Erythroblast (primary cell): ENCODE results near the gene NT5DC2.

Source experiments
- GATA1 ChIP-seq: IDR thresholded peaks from 2 replicates; pipeline ENCODE4 v1.6.1; 2011; ENCODE audit warnings: low read depth, mild to moderate bottlenecking, control low read depth, low read length, moderate library complexity
- POLR2A ChIP-seq: IDR thresholded peaks from 2 replicates; pipeline ENCODE4 v1.6.1; 2011; ENCODE audit warnings: mild to moderate bottlenecking, low read length

DNA sequence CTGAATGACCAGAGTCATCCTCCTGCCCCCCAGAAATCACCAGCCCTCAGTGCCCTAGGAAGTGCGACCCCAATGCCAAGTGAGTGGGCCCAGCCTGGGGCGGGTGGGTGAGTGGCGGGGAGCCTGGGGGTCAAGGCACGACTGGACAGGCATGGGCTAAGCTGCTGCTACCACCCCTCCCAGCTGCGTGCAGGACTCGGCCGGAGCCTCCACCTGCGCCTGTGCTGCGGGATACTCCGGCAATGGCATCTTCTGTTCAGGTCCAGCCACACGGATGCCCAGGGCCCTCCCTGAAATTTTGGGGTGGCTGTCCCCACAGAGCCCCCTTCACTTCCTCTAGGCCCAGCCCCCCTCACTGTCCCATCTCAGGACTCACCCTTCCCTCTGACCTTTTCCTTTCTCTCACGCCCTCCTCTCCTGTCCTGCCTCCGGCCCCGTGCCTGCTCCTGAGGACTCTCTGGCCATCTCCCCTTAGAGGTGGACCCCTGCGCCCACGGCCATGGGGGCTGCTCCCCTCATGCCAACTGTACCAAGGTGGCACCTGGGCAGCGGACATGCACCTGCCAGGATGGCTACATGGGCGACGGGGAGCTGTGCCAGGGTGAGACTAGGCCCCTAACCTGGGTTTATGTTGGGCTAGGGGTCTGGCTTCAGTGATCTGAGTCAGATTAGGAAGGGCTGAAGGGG lies 17.0 kb downstream of the NT5DC2 start:
- no peak for TF ChIP-seq POLR2A
- no peak for TF ChIP-seq GATA1
